ENCODE measurements around the gene KNOP1. TPM values are rescaled to one million over a fixed set of nuclear protein-coding genes. Genes with fewer than 3 reads are reported as not detected.

KNOP1 gene
- total RNA-seq, 1 donor from 2014 or later: 46.5 TPM

DNA sequence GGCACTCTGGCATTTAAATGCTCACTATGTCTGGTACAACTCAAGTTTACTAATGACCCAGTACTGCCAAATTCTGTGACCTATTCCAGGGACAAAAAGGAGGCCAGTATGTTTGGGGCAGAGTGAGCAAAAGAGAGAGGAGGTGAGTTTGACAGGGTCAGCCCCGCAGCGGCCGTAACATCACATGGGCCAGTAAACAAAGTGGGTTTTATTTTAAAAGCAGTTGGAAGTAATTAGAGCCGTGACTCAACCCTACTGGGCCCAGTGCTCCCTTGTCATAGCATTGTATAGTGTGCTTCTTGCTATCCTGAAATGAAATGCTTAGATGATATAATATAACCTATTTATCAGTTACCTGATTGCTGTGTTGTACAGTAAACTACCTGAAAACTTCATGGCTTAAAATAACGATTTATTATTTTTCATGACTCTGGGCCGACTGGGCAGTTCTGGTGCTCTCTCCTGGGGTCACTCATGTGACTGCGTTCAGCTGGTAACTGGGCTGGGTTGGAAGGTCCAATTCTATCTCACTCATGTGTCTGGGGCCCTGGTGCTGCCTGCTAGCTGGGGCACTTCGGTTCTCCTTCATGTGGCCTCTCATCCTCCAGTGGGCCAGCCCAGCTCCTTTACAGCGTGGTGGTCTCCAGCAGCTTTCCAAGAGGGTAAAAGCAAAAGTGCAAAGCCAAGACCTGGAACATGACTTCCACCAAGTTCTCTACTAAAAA, 27.4 kb upstream of the KNOP1 start:
- peaks cover 46% of the 10 kb centered on the region for H3K4me1 Mint-ChIP-seq
- no peak overlapping the region for H3K4me3 Mint-ChIP-seq
- H3K27me3 Mint-ChIP-seq (ENCODE audit: low read depth): no peaks in the 10 kb centered on the region
- H3K27ac Mint-ChIP-seq: peak overlapping the region; percentile 56
- TF ChIP-seq, protein P1, sequence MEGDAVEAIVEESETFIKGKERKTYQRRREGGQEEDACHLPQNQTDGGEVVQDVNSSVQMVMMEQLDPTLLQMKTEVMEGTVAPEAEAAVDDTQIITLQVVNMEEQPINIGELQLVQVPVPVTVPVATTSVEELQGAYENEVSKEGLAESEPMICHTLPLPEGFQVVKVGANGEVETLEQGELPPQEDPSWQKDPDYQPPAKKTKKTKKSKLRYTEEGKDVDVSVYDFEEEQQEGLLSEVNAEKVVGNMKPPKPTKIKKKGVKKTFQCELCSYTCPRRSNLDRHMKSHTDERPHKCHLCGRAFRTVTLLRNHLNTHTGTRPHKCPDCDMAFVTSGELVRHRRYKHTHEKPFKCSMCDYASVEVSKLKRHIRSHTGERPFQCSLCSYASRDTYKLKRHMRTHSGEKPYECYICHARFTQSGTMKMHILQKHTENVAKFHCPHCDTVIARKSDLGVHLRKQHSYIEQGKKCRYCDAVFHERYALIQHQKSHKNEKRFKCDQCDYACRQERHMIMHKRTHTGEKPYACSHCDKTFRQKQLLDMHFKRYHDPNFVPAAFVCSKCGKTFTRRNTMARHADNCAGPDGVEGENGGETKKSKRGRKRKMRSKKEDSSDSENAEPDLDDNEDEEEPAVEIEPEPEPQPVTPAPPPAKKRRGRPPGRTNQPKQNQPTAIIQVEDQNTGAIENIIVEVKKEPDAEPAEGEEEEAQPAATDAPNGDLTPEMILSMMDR (IDR thresholded peaks at IDR 0.05; ENCODE audit: unreplicated experiment): no peak
- no peaks in the 10 kb centered on the region for H3K9me3 Mint-ChIP-seq
- peaks cover under 1% of the 10 kb centered on the region for H3K36me3 Mint-ChIP-seq
- no peak for DNase-seq (ENCODE audit: low spot score in 2 of 2, unreplicated experiment in 2 of 2)

DNA sequence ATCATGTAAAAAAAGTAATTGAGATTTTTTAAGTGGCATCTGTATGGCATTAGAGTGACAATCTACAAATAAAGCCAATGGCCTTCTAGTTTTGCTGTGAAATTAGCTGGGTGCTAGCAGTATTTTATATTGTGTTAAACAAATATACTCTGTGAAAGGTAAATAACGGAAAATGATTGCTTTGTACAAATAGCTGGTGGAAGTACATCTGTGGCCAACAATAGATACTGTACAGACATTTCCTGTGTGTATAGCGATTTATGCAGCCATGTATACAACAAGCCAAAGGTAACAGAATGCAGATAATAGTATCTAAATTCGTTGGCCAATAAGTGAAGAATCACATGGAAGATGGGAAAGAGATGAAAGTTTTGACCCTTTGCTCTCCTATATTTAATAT, 26.6 kb upstream of the KNOP1 start:
- Mint-ChIP-seq H3K4me1 (peaks cover 38% of the 10 kb centered on the region), H3K36me3 (peaks cover 5% of the 10 kb centered on the region), H3K9me3 (no peaks in the 10 kb centered on the region), H3K27me3 (ENCODE audit: low read depth) (no peaks in the 10 kb centered on the region), H3K27ac (no peak overlapping the region), H3K4me3 (no peak overlapping the region)
- TF ChIP-seq, protein P1 (IDR thresholded peaks at IDR 0.05; ENCODE audit: unreplicated experiment): no peak
- DNase-seq (ENCODE audit: low spot score in 2 of 2, unreplicated experiment in 2 of 2): no peak

DNA sequence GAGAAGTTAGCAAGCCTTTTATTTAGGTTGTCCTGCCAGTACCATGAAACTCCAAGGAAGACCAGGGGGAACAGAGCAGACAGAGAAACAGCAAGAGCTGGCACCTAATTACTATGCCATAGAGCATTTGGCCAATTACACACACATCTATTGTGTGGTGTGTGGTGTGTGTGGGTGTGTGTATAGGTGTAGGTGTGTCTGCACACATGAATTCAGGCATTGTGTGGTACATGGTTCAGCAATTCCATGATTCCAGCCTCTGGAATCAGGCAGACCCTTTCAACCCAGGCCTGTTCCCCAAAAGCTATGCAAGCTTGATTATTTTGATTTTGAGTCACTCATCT, 25.8 kb upstream of the KNOP1 start:
- no peak for DNase-seq (ENCODE audit: low spot score in 2 of 2, unreplicated experiment in 2 of 2)
- Mint-ChIP-seq H3K4me1 (peaks cover 29% of the 10 kb centered on the region), H3K9me3 (no peaks in the 10 kb centered on the region), H3K36me3 (peaks cover 7% of the 10 kb centered on the region), H3K27ac (no peak overlapping the region), H3K4me3 (no peak overlapping the region), H3K27me3 (ENCODE audit: low read depth) (no peaks in the 10 kb centered on the region)
- TF ChIP-seq, protein P1 (IDR thresholded peaks at IDR 0.05; ENCODE audit: unreplicated experiment): no peak

DNA sequence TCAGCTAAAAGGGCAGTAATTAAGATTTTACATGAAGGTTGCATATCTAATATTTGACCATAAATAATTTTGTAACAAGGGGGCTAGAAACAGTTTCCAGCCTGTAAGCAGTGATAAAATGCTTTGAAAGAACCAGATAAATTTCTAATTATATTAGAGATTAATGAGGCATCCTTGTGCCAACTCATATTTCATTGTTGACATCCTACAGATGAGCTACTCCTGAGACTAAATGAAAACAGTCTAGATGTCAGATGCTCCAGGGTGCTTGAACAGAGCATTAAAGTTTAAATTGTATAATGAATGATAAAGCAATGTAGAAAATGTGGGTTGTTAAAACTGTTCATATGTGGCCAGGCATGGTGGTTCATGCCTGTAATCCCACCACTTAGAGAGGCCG, 23.3 kb upstream of the KNOP1 start:
- H3K27me3 Mint-ChIP-seq (ENCODE audit: low read depth): no peaks in the 10 kb centered on the region
- H3K27ac Mint-ChIP-seq: no peak overlapping the region
- H3K9me3 Mint-ChIP-seq: no peaks in the 10 kb centered on the region
- H3K36me3 Mint-ChIP-seq: peaks cover 12% of the 10 kb centered on the region
- H3K4me1 Mint-ChIP-seq: peaks cover 8% of the 10 kb centered on the region
- no peak for DNase-seq (ENCODE audit: low spot score in 2 of 2, unreplicated experiment in 2 of 2)
- H3K4me3 Mint-ChIP-seq: no peak overlapping the region
- TF ChIP-seq, protein P1 (IDR thresholded peaks at IDR 0.05; ENCODE audit: unreplicated experiment): no peak

DNA sequence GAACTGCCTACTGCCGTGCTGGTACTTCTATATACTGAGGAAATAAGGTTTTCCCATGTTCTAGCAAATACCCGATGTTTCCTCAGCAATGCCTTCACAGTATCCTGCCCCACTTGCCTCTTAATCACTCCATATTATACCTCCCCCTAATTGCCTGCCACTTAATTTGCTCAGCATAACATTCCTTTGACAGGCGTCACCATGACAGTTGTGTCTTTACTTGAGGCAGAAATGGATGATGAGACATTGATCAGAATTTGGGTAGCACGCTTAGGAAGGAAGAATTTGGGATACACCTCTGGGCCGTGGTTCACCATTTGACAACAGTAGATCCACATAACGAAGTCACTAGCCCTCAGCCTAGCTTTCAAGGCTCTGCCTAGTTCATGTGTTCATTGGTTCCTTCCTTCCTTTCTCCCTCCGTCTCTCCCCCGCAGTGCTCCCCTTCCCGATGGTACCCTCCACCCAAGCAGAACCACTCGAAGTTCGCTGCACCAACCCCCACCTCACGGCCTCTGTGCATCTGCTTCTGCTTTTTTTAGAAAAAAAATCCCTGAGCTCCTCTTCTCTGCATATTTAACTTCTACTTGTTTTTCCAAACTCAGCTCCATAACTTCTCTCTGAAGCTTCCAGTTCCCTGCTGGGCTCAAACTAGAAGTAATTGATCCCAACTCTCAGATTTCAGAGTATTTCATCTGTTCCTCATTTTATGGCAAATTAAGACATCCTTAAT, 19.4 kb upstream of the KNOP1 start:
- Mint-ChIP-seq H3K9me3 (no peaks in the 10 kb centered on the region), H3K27me3 (ENCODE audit: low read depth) (no peaks in the 10 kb centered on the region), H3K36me3 (peaks cover 24% of the 10 kb centered on the region), H3K4me1 (no peaks in the 10 kb centered on the region), H3K27ac (no peak overlapping the region), H3K4me3 (no peak overlapping the region)
- TF ChIP-seq, protein P1 (IDR thresholded peaks at IDR 0.05; ENCODE audit: unreplicated experiment): no peak
- DNase-seq (ENCODE audit: low spot score in 2 of 2, unreplicated experiment in 2 of 2): no peak
